PC-9 (cell line): Measurements from ENCODE around the gene CAMTA1. TPM values are rescaled to one million over a fixed set of nuclear protein-coding genes. Genes with fewer than 3 reads are reported as not detected.

Source experiments
- BruUV-seq: library from RNA; stranded (reverse); fragments of 400-500 nt; replicated peaks from 2 replicates; lab custom pipeline; 2021; lab: Mats Ljungman, UMichigan
- CTCF ChIA-PET: fragments of 300-600 bp; sonication (Branson Sonifier 250); formaldehyde crosslinking; loops from one replicate; lab custom pipeline; 2022; ENCODE audit warnings: antibody characterized with exemption; lab: Charles Lee
- POLR2A ChIA-PET: fragments of 300-600 bp; sonication (Branson Sonifier 250); formaldehyde crosslinking; loops from one replicate; lab custom pipeline; 2022; ENCODE audit warnings: antibody characterized with exemption; ENCODE audit not compliant: unreplicated experiment; lab: Charles Lee
- DNase-seq, 2 experiments: peaks; one replicate each; pipeline versions ENCODE4 v3.0.0 to v3.0.0-alpha.2; 2015 to 2022; ENCODE audit warnings: mixed read lengths in 1 of 2
- H2AFZ ChIP-seq: fragments of 200-600 bp; sonication (generic); 2 replicates; pipeline ENCODE4 v1.8.1; 2017; ENCODE audit warnings: antibody characterized with exemption
- H3F3A ChIP-seq: fragments of 200-600 bp; sonication (generic); 2 replicates; pipeline ENCODE4 v1.8.1; 2017; ENCODE audit warnings: antibody characterized with exemption, mild to moderate bottlenecking, low read depth; ENCODE audit not compliant: insufficient read depth
- H3K27ac ChIP-seq: fragments of 200-600 bp; sonication (generic); 2 replicates; pipeline ENCODE4 v1.6.1; 2016; ENCODE audit warnings: mixed run types
- H3K27me3 ChIP-seq: fragments of 200-600 bp; sonication (generic); 2 replicates; pipeline ENCODE4 v1.6.1; 2016; ENCODE audit warnings: low read depth, mixed run types; ENCODE audit not compliant: insufficient read depth
- H3K36me3 ChIP-seq: fragments of 200-600 bp; sonication (generic); 2 replicates; pipeline ENCODE4 v1.6.1; 2016; ENCODE audit warnings: low read depth, mixed run types
- H3K4me1 ChIP-seq: fragments of 200-600 bp; sonication (generic); replicated peaks from 2 replicates; pipeline ENCODE4 v1.6.1; 2016; ENCODE audit warnings: mixed run types; ENCODE audit not compliant: insufficient read depth
- H3K4me2 ChIP-seq: fragments of 200-600 bp; sonication (generic); 2 replicates; pipeline ENCODE4 v1.6.1; 2017; ENCODE audit warnings: mixed run types
- H3K4me3 ChIP-seq: fragments of 200-600 bp; sonication (generic); 2 replicates; pipeline ENCODE4 v1.6.1; 2016; ENCODE audit warnings: mixed run types
- H3K79me2 ChIP-seq: fragments of 200-600 bp; sonication (generic); 2 replicates; pipeline ENCODE4 v1.6.1; 2017; ENCODE audit warnings: low read depth, mixed run types
- H3K9me2 ChIP-seq: fragments of 200-600 bp; sonication (generic); 2 replicates; pipeline ENCODE4 v1.8.1; 2017; ENCODE audit warnings: mild to moderate bottlenecking; ENCODE audit not compliant: insufficient read depth
- H3K9me3 ChIP-seq: fragments of 200-600 bp; sonication (generic); 2 replicates; pipeline ENCODE4 v1.8.1; 2016; ENCODE audit warnings: low read depth; ENCODE audit not compliant: insufficient read depth
- H4K20me1 ChIP-seq: fragments of 200-600 bp; sonication (generic); 2 replicates; pipeline ENCODE4 v1.8.1; 2017; ENCODE audit not compliant: insufficient read depth
- EZH2 ChIP-seq: fragments of 200-600 bp; sonication (generic); IDR thresholded peaks from 2 replicates; pipeline ENCODE4 v1.8.0; 2017; ENCODE audit warnings: antibody characterized with exemption, low read depth
- intact Hi-C: fragments of 100-400 bp; cut with micrococcal nuclease; formaldehyde crosslinking; loops from one replicate; pipeline ENCODE4 v1.10.0; 2022; ENCODE audit not compliant: unreplicated experiment
- total RNA-seq: library from RNA; stranded (reverse); gene quantifications from 2 replicates; pipeline ENCODE4 v1.2.3, GENCODE V29; 2021
- TF ChIP-seq, protein P1 (sequence below): fragments of 200-600 bp; sonication (generic); conservative IDR thresholded peaks from 2 replicates; pipeline ENCODE4 v1.6.1; 2017; ENCODE audit warnings: mixed run types, antibody characterized with exemption, mild to moderate bottlenecking, moderate library complexity

The CAMTA1 gene
- total RNA-seq, 1 experiment from 2014 or later = 72.3 TPM

DNA sequence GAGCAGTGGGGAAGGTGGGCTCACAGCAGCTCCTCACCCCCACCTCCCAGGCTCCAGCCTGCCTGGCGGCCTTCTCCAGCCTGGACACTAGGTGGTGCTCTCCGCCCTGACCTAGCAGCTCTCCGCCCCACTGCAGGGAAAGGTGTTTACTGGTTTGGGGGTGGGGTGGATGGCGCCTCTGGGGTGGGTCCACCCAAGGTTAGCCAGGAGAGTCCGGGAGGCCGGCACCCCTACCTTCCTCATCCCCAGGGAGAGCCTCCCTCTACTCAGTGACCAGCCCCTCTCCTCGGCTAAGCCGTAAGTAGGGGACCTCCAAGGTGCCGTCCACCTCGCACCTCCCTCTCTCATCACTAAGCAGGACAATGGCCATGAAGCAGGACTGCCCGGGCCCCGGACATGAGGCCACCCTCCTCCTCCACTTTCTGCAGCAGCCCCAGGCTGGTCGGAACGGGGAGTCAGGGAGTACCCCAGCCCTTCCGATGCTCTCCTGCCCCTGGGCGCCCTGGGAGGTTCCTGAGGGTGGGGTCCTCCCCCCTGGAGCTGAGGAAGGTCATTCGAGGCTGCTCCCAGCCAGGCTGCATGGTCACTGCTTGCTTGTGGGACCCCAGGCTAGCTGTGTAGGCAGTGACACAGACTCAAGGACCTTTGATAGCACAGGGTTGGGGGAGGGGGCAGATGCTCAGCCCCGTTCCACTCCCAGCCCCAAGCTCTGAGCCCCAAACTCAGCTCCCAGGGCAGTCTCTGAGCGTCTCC lies 884.5 kb downstream of the CAMTA1 start:
- ChIA-PET CTCF (interaction anchor here (0.6 to 2.2 kb wide), 5 partner anchors 83 to 1294 kb away, joined by 4 to 13 read pairs (median 5); no protein-coding TSS in a partner anchor), POLR2A (no interaction called here)
- no peak for TF ChIP-seq EZH2
- TF ChIP-seq, protein P1, sequence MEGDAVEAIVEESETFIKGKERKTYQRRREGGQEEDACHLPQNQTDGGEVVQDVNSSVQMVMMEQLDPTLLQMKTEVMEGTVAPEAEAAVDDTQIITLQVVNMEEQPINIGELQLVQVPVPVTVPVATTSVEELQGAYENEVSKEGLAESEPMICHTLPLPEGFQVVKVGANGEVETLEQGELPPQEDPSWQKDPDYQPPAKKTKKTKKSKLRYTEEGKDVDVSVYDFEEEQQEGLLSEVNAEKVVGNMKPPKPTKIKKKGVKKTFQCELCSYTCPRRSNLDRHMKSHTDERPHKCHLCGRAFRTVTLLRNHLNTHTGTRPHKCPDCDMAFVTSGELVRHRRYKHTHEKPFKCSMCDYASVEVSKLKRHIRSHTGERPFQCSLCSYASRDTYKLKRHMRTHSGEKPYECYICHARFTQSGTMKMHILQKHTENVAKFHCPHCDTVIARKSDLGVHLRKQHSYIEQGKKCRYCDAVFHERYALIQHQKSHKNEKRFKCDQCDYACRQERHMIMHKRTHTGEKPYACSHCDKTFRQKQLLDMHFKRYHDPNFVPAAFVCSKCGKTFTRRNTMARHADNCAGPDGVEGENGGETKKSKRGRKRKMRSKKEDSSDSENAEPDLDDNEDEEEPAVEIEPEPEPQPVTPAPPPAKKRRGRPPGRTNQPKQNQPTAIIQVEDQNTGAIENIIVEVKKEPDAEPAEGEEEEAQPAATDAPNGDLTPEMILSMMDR = peak; percentile 68
- Histone ChIP-seq H4K20me1 (no peaks in the 10 kb centered on the region), H3K9me3 (no peaks in the 10 kb centered on the region), H3K4me2 (no peak overlapping the region), H3K27ac (no peak overlapping the region), H2AFZ (no peak overlapping the region), H3K4me3 (no peak overlapping the region), H3K4me1 (no peaks in the 10 kb centered on the region), H3K36me3 (no peaks in the 10 kb centered on the region), H3K27me3 (peaks cover 38% of the 10 kb centered on the region), H3F3A (no peaks in the 10 kb centered on the region), H3K9me2 (no peaks in the 10 kb centered on the region), H3K79me2 (no peaks in the 10 kb centered on the region)
- peak in 1 of 2 experiments; percentile 47 for DNase-seq
- intact Hi-C loops = loop anchor here (5.0 to 10.0 kb wide), 2 partner anchors 293 to 1185 kb away; partner anchors contain the start of gene PARK7
- no TSS peak for BruUV-seq

DNA sequence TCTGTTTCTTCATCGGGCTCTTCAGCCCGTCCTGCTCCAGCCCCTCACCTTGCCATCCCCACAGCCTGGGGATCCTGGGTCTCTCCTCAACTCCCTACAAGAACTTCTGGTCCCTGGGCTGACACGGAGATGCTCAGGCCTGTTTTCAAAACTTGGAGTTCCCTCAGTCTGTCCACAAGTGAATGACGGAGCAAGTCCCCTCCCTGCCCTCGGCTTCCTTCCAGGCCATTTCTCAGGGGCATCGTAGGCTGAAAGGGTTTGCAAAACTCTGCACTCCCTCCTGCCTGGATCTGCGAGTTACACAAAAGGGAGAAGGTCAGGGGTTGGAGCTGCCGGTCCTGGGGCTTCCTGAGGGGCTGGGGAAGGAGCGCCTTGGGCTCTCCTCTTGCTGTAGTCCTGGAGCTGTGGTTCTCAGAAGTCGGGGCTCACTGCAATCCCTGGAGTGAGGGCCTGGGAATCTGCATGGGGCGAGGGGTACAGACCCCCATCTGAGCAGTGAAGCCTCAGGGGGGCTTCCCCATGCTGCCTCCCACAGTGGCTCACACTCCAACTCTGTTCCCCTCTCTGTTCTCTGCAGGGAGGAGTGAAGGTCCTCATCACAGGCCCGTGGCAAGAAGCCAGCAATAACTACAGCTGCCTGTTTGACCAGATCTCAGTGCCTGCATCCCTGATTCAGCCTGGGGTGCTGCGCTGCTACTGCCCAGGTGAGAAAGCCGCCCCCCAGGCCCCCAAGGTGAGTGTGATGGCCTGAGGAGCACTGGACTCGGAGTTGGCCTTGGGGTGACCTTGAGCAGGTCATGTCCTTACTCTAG lies 885.3 kb downstream of the CAMTA1 start:
- Histone ChIP-seq H3K9me2 (no peaks in the 10 kb centered on the region), H3K27ac (no peak overlapping the region), H3K79me2 (no peaks in the 10 kb centered on the region), H3K4me3 (no peak overlapping the region), H3K4me2 (no peak overlapping the region), H3K9me3 (no peaks in the 10 kb centered on the region), H2AFZ (no peak overlapping the region), H3K36me3 (no peaks in the 10 kb centered on the region), H3F3A (no peaks in the 10 kb centered on the region), H3K4me1 (no peaks in the 10 kb centered on the region), H4K20me1 (no peaks in the 10 kb centered on the region), H3K27me3 (peaks cover 46% of the 10 kb centered on the region)
- intact Hi-C loops = no loop called here
- DNase-seq = no peak
- POLR2A ChIA-PET = no interaction called here
- no TSS peak for BruUV-seq
- CTCF ChIA-PET = interaction anchor here (0.6 to 2.2 kb wide), 2 partner anchors 82 to 375 kb away, joined by 9 to 13 read pairs; no protein-coding TSS in a partner anchor
- TF ChIP-seq, protein P1 = no peak
- no peak for TF ChIP-seq EZH2

DNA sequence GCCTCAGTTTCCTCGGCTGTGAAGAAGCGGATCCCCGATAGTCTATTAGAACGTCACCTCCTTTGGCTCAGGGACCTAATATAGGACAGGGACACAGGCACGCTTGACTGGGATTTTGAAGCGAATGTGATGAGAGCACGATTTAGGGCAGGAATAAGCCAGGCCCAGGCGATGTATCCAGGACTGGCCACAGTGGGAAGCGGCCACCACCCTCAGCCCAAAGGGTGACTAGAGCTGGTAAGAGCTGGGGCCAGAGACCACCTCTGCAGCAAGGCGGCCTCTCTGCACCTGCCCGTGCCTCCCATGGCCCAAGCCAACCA lies 885.9 kb downstream of the CAMTA1 start:
- no peak for DNase-seq
- no peak overlapping the region for H2AFZ ChIP-seq
- no peaks in the 10 kb centered on the region for H4K20me1 ChIP-seq
- TF ChIP-seq, protein P1 = no peak
- no peak for TF ChIP-seq EZH2
- no peaks in the 10 kb centered on the region for H3K9me3 ChIP-seq
- H3K4me3 ChIP-seq = no peak overlapping the region
- no peak overlapping the region for H3K27ac ChIP-seq
- intact Hi-C loops = no loop called here
- no peaks in the 10 kb centered on the region for H3K4me1 ChIP-seq
- no peaks in the 10 kb centered on the region for H3K79me2 ChIP-seq
- no peaks in the 10 kb centered on the region for H3K36me3 ChIP-seq
- ChIA-PET CTCF (interaction anchor here (2.2 kb wide), 1 partner anchor 81 kb away, joined by 13 read pairs; no protein-coding TSS in a partner anchor), POLR2A (no interaction called here)
- H3F3A ChIP-seq = no peaks in the 10 kb centered on the region
- BruUV-seq = no TSS peak
- no peaks in the 10 kb centered on the region for H3K9me2 ChIP-seq
- no peak overlapping the region for H3K4me2 ChIP-seq
- peaks cover 52% of the 10 kb centered on the region for H3K27me3 ChIP-seq
